Mesenchymal stem cell (in vitro differentiated cells and primary cell): Measurements from ENCODE around the gene PTX3.
A peak's percentile ranks its signal among the peaks of the same experiment; 100 is the strongest.

Experiments
- DNase-seq: peaks from one replicate; pipeline ENCODE4 v3.0.0-alpha.2; 2013
- H2AFZ ChIP-seq: one replicate; pipeline ENCODE4 v1.6.1; 2013; ENCODE audit warnings: low read depth, mild to moderate bottlenecking, control low read depth, inconsistent platforms, low read length, moderate library complexity
- H2AK5ac ChIP-seq: 2 replicates; pipeline ENCODE4 v1.6.1; 2013; ENCODE audit warnings: low read length, moderate library complexity, mild to moderate bottlenecking, inconsistent platforms; ENCODE audit not compliant: severe bottlenecking
- H2BK120ac ChIP-seq: one replicate; pipeline ENCODE4 v1.6.1; 2013; ENCODE audit warnings: low read depth, mild to moderate bottlenecking, inconsistent platforms, low read length, moderate library complexity
- H2BK12ac ChIP-seq, 2 experiments: one replicate each; pipeline ENCODE4 v1.6.1; 2013; ENCODE audit warnings: inconsistent platforms in 2 of 2, low read length in 2 of 2, mild to moderate bottlenecking in 2 of 2, moderate library complexity in 2 of 2, control low read depth in 1 of 2
- H2BK15ac ChIP-seq: one replicate; pipeline ENCODE4 v1.6.1; 2013; ENCODE audit warnings: mild to moderate bottlenecking, low read depth, inconsistent platforms; ENCODE audit not compliant: poor library complexity, severe bottlenecking
- H2BK5ac ChIP-seq: 2 replicates; pipeline ENCODE4 v1.6.1; 2013; ENCODE audit warnings: low read depth, mild to moderate bottlenecking, low read length, control low read depth, inconsistent platforms; ENCODE audit not compliant: poor library complexity, severe bottlenecking
- H3K14ac ChIP-seq, 2 experiments: one replicate each; pipeline ENCODE4 v1.6.1; 2013; ENCODE audit warnings: inconsistent platforms in 2 of 2, low read length in 2 of 2, control low read depth in 1 of 2, mild to moderate bottlenecking in 1 of 2, moderate library complexity in 1 of 2
- H3K18ac ChIP-seq, 2 experiments: one replicate each; pipeline ENCODE4 v1.6.1; 2013; ENCODE audit warnings: inconsistent platforms in 2 of 2, low read length in 2 of 2, control low read depth in 1 of 2, low read depth in 1 of 2, mild to moderate bottlenecking in 1 of 2
- H3K23ac ChIP-seq, 2 experiments: one replicate each; pipeline ENCODE4 v1.6.1; 2013; ENCODE audit warnings: inconsistent platforms in 2 of 2, low read length in 2 of 2, mild to moderate bottlenecking in 2 of 2, moderate library complexity in 2 of 2, control low read depth in 1 of 2
- H3K27ac ChIP-seq: 2 replicates; pipeline ENCODE4 v1.5.1; 2013; ENCODE audit warnings: mild to moderate bottlenecking, moderate library complexity, low read length, control low read depth, inconsistent platforms; ENCODE audit not compliant: poor library complexity, severe bottlenecking
- H3K27me3 ChIP-seq, 2 experiments: 2 replicates each; pipeline versions ENCODE4 v1.6.1 to v1.7.0; 2013; ENCODE audit warnings: low read length in 2 of 2, mild to moderate bottlenecking in 2 of 2, moderate library complexity in 2 of 2, control low read depth in 1 of 2, inconsistent platforms in 1 of 2; ENCODE audit not compliant: control insufficient read depth in 1 of 2, insufficient read depth in 1 of 2
- H3K36me3 ChIP-seq, 2 experiments: 2 replicates each; pipeline versions ENCODE4 v1.6.1 to v1.7.0; 2013; ENCODE audit warnings: low read length in 2 of 2, control low read depth in 1 of 2, inconsistent platforms in 1 of 2, low read depth in 1 of 2, mild to moderate bottlenecking in 1 of 2; ENCODE audit not compliant: insufficient read depth in 2 of 2, control insufficient read depth in 1 of 2
- H3K4ac ChIP-seq, 2 experiments: one replicate each; pipeline ENCODE4 v1.6.1; 2013; ENCODE audit warnings: inconsistent platforms in 2 of 2, low read length in 2 of 2, mild to moderate bottlenecking in 2 of 2, moderate library complexity in 2 of 2, control low read depth in 1 of 2, low read depth in 1 of 2
- H3K4me1 ChIP-seq: 2 replicates; pipeline ENCODE4 v1.6.1; 2013; ENCODE audit warnings: low read depth, low read length, control low read depth; ENCODE audit not compliant: control insufficient read depth, insufficient read depth
- H3K4me2 ChIP-seq: 2 replicates; pipeline ENCODE4 v1.6.1; 2013; ENCODE audit warnings: low read length, mild to moderate bottlenecking, inconsistent platforms; ENCODE audit not compliant: poor library complexity, severe bottlenecking
- H3K4me3 ChIP-seq, 2 experiments: 2 replicates each; pipeline versions ENCODE4 v1.5.1 to v1.7.0; 2013; ENCODE audit warnings: low read length in 2 of 2, mild to moderate bottlenecking in 2 of 2, control low read depth in 1 of 2, low read depth in 1 of 2; ENCODE audit not compliant: insufficient read depth in 1 of 2
- H3K79me1 ChIP-seq: replicated peaks from 2 replicates; pipeline ENCODE4 v1.6.1; 2013; ENCODE audit warnings: mild to moderate bottlenecking, control low read depth, low read length, inconsistent platforms; ENCODE audit not compliant: poor library complexity, severe bottlenecking
- H3K9ac ChIP-seq: 2 replicates; pipeline ENCODE4 v1.7.0; 2013; ENCODE audit warnings: mild to moderate bottlenecking, low read length, moderate library complexity
- H3K9me3 ChIP-seq: 2 replicates; pipeline ENCODE4 v1.7.0; 2013; ENCODE audit warnings: mild to moderate bottlenecking, low read length; ENCODE audit not compliant: control insufficient read depth
- H4K8ac ChIP-seq: one replicate; pipeline ENCODE4 v1.6.1; 2013; ENCODE audit warnings: inconsistent platforms, mild to moderate bottlenecking, low read length, moderate library complexity
- H4K91ac ChIP-seq: one replicate; pipeline ENCODE4 v1.6.1; 2013; ENCODE audit warnings: mild to moderate bottlenecking, low read length, inconsistent platforms
- WGBS: methylation state at CpG from one replicate; pipeline ENCODE4 v1.1.7; 2013; ENCODE audit warnings: mixed read lengths; 5-methylcytosine and 5-hydroxymethylcytosine counted together

The PTX3 gene

DNA sequence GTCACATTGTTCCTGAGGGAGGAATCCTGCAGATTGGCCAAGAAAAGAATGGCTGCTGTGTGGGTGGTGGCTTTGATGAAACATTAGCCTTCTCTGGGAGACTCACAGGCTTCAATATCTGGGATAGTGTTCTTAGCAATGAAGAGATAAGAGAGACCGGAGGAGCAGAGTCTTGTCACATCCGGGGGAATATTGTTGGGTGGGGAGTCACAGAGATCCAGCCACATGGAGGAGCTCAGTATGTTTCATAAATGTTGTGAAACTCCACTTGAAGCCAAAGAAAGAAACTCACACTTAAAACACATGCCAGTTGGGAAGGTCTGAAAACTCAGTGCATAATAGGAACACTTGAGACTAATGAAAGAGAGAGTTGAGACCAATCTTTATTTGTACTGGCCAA, 6.1 kb downstream of the PTX3 start:
- Histone ChIP-seq H3K4me1 (peaks cover 2% of the 10 kb centered on the region), H3K4me3 (peak overlapping the region in 1 of 2 experiments; percentile 89), H2BK120ac (no peak overlapping the region), H3K14ac (no peak overlapping the region), H3K4ac (no peak overlapping the region), H2BK12ac (no peak overlapping the region), H3K4me2 (no peak overlapping the region), H3K18ac (peak overlapping the region in 1 of 2 experiments; percentile 45), H2AFZ (no peak overlapping the region), H3K9ac (peak overlapping the region; percentile 44), H4K91ac (no peak overlapping the region), H2AK5ac (peak overlapping the region; percentile 57), H3K36me3 (peaks cover 7 to 46% of the 10 kb centered on the region in 2 experiments), H3K23ac (no peak overlapping the region), H3K27me3 (no peaks in the 10 kb centered on the region), H3K27ac (no peak overlapping the region), H2BK15ac (peak overlapping the region; percentile 77), H3K79me1 (peaks cover 7% of the 10 kb centered on the region), H4K8ac (peak overlapping the region; percentile 63), H2BK5ac (no peak overlapping the region), H3K9me3 (no peaks in the 10 kb centered on the region)
- DNase-seq = peak; percentile 44
- WGBS = 93% methylated on average over 2 of the region's 2 CpGs

GRCh38 chr3:157443905-157444796, 7.5 kb downstream of the PTX3 start:
- DNase-seq = no peak
- no peak overlapping the region for H3K4me2 ChIP-seq
- WGBS = 78% methylated on average over 1 of the region's 3 CpGs

GRCh38 chr3:157444797-157445184, 8.1 kb downstream of the PTX3 start:
- H3K4me2 ChIP-seq = no peak overlapping the region
- no peak overlapping the region for H2AK5ac ChIP-seq
- peaks cover 7 to 36% of the 10 kb centered on the region in 2 experiments for H3K36me3 ChIP-seq
- H2BK120ac ChIP-seq = no peak overlapping the region
- H2AFZ ChIP-seq = no peak overlapping the region
- H4K91ac ChIP-seq = no peak overlapping the region
- H3K23ac ChIP-seq = no peak overlapping the region
- WGBS = no CpG with 5 or more reads among the region's 1 CpG
- no peak overlapping the region for H2BK15ac ChIP-seq
- no peaks in the 10 kb centered on the region for H3K9me3 ChIP-seq
- no peaks in the 10 kb centered on the region for H3K4me1 ChIP-seq
- no peak for DNase-seq
- no peak overlapping the region for H3K4ac ChIP-seq
- H4K8ac ChIP-seq = no peak overlapping the region
- no peak overlapping the region for H3K27ac ChIP-seq
- H3K79me1 ChIP-seq = peaks cover 5% of the 10 kb centered on the region
- no peak overlapping the region for H3K4me3 ChIP-seq
- no peak overlapping the region for H2BK5ac ChIP-seq
- no peak overlapping the region for H3K9ac ChIP-seq
- no peak overlapping the region for H3K18ac ChIP-seq
- no peaks in the 10 kb centered on the region for H3K27me3 ChIP-seq
- no peak overlapping the region for H2BK12ac ChIP-seq
- H3K14ac ChIP-seq = no peak overlapping the region

More at GRCh38 chr3:157443905-157444796, 7.5 kb downstream of the PTX3 start:
- Histone ChIP-seq H2BK15ac (no peak overlapping the region), H3K9ac (peak overlapping the region; percentile 56), H2AK5ac (no peak overlapping the region), H2BK12ac (no peak overlapping the region), H3K23ac (no peak overlapping the region), H2BK120ac (no peak overlapping the region), H2AFZ (no peak overlapping the region), H3K4me1 (no peaks in the 10 kb centered on the region), H3K14ac (no peak overlapping the region), H3K36me3 (peaks cover 7 to 37% of the 10 kb centered on the region in 2 experiments), H3K18ac (no peak overlapping the region), H2BK5ac (no peak overlapping the region), H3K27me3 (no peaks in the 10 kb centered on the region), H3K27ac (peak overlapping the region; percentile 35), H4K8ac (no peak overlapping the region), H3K79me1 (peaks cover 7% of the 10 kb centered on the region), H3K9me3 (no peaks in the 10 kb centered on the region), H3K4me3 (no peak overlapping the region), H3K4ac (no peak overlapping the region), H4K91ac (no peak overlapping the region)

DNA sequence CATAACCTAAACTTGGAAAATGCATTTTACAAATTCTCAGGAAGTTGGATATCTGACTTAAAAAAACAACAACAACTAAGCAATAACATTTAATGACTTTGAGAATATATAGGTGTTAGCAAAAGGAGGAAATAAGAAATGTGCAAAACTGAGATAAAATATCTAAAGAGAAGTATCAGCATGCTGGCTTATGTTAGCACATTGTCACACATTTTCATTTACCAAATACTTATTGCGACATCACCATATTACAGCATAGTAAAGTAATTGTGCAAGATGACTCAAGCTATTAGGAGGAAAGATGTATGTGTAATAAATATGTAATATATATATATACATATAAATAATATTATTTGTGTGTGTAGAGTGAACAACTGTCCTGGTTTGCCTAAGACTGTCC, 9.2 kb downstream of the PTX3 start:
- no CpG with 5 or more reads among the region's 1 CpG for WGBS
- Histone ChIP-seq H3K27me3 (no peaks in the 10 kb centered on the region), H3K9ac (peak overlapping the region; percentile 61), H2BK12ac (no peak overlapping the region), H3K18ac (no peak overlapping the region), H3K4me1 (no peaks in the 10 kb centered on the region), H2BK15ac (no peak overlapping the region), H3K4ac (no peak overlapping the region), H3K27ac (no peak overlapping the region), H3K9me3 (no peaks in the 10 kb centered on the region), H3K4me3 (no peak overlapping the region), H4K8ac (no peak overlapping the region), H3K23ac (no peak overlapping the region), H2AK5ac (no peak overlapping the region), H2BK5ac (no peak overlapping the region), H3K4me2 (no peak overlapping the region), H3K79me1 (peaks cover 5% of the 10 kb centered on the region), H2AFZ (no peak overlapping the region), H3K14ac (no peak overlapping the region), H2BK120ac (no peak overlapping the region), H4K91ac (no peak overlapping the region), H3K36me3 (peaks cover 7 to 29% of the 10 kb centered on the region in 2 experiments)
- DNase-seq = peak; percentile 71
